Gastroesophageal sphincter (tissue), 4 donors: Measurements from ENCODE around the gene NOL3. TPM values are rescaled to one million over a fixed set of nuclear protein-coding genes. Genes with fewer than 3 reads are reported as not detected.

ENCODE experiments used
- ATAC-seq: fragments of 150-250 bp; one replicate; pipeline ENCODE4 v1.9.1; 2016; ENCODE audit warnings: mild to moderate bottlenecking, moderate library complexity
- H3K27ac ChIP-seq, 4 donors: fragments of 200-600 bp; sonication (generic) in 3 of 4; 1 replicate in 3 of 4; 2 replicates in 1 of 4; pipeline ENCODE4 v1.5.1; 2016 to 2019
- H3K27me3 ChIP-seq: fragments of 200-600 bp; sonication (generic); one replicate; pipeline ENCODE4 v1.5.1; 2019
- H3K36me3 ChIP-seq, 2 donors: fragments of 200-600 bp; sonication (generic); one replicate each; pipeline ENCODE4 v1.5.1; 2019; ENCODE audit warnings: control low read depth in 1 of 2
- H3K4me1 ChIP-seq, 3 donors: fragments of 200-600 bp; sonication (generic); 1 replicate in 2 of 3; 2 replicates in 1 of 3; pipeline ENCODE4 v1.5.1; 2016 to 2019; ENCODE audit warnings: control low read depth in 2 of 3
- H3K4me3 ChIP-seq, 2 donors: fragments of 200-600 bp; sonication (generic); one replicate each; pipeline ENCODE4 v1.5.1; 2019; ENCODE audit warnings: mild to moderate bottlenecking in 1 of 2, moderate library complexity in 1 of 2
- H3K9me3 ChIP-seq, 3 donors: fragments of 200-600 bp; sonication (generic); one replicate each; pipeline ENCODE4 v1.5.1; 2017 to 2019; ENCODE audit warnings: control low read depth in 2 of 3
- EP300 ChIP-seq: sonication (generic); formaldehyde crosslinking; IDR thresholded peaks from one replicate; pipeline ENCODE4 v1.6.1; 2017; ENCODE audit warnings: antibody characterized with exemption, mild to moderate bottlenecking
- POLR2A ChIP-seq, 2 donors: fragments of 450-650 bp; IDR thresholded peaks; one replicate each; pipeline ENCODE4 v1.6.1; 2017; ENCODE audit warnings: antibody characterized with exemption in 2 of 2, mild to moderate bottlenecking in 2 of 2, moderate library complexity in 1 of 2
- POLR2AphosphoS5 ChIP-seq: sonication (generic); formaldehyde crosslinking; IDR thresholded peaks from one replicate; pipeline ENCODE4 v1.6.1; 2017; ENCODE audit warnings: antibody characterized with exemption
- WGBS, 2 donors: methylation state at CpG; one replicate each; pipeline ENCODE4 v1.1.5; 2018; ENCODE audit warnings: low coverage in 1 of 2; 5-methylcytosine and 5-hydroxymethylcytosine counted together
- total RNA-seq, 4 donors: library from RNA; depleted of rRNA; stranded (reverse); fragments of >200 nt; gene quantifications; one replicate each; pipeline ENCODE4 v1.1.0, GENCODE V29; 2016
- TF ChIP-seq, protein P1 (sequence below), 4 experiments: fragments of 200-600 bp in 2 of 4; fragments of 450-650 bp in 2 of 4; sonication (generic) in 1 of 4; IDR thresholded peaks; one replicate each; pipeline ENCODE4 v1.5.1; 2017 to 2019; ENCODE audit warnings: antibody characterized with exemption in 4 of 4, mild to moderate bottlenecking in 2 of 4, moderate library complexity in 2 of 4

NOL3 gene
- total RNA-seq, 4 donors from 2014 or later: 23.0 to 78.9 (median 49.9) TPM

DNA sequence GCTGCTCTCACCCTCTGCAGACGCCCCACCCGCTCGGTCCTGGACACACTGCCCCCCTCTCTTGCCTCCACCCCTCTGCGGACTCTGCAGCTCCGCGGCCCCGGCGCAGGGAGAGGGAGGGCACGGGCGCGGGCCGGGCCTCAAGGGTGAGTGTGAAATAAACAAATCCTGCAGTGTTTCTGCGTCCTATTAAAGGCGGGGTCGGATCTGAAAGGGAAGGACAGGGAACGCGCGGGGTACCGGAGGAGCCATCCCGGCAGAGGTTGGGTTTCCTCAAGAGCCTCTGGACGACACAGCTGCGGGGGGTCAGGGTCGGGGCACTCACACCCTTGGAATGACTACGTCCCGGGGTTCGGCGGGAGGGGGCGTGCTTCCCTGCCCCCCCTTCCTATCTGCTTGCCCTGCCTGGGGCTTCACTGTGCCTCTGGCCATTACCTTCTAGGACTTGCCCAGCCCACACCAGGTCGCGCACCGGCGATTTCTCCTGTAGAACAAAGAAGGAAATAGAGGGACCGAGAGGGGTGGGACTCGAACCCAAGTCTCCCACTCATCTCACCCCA is 6.3 kb upstream of the NOL3 start:
- peak overlapping the region; percentile 78 to 97 (median 90) for H3K27ac ChIP-seq
- peaks cover 0 to 96% (median 43%) of the 10 kb centered on the region in 3 donors for H3K4me1 ChIP-seq
- ATAC-seq: peak; percentile 35
- H3K4me3 ChIP-seq: peak overlapping the region; percentile 21 to 58
- H3K9me3 ChIP-seq: no peaks in the 10 kb centered on the region
- TF ChIP-seq POLR2AphosphoS5: no peak
- TF ChIP-seq POLR2A (IDR thresholded peaks at IDR 0.05): peak in 1 of 2 donors; percentile 6
- peaks cover 0 to 19% of the 10 kb centered on the region in 2 donors for H3K36me3 ChIP-seq
- 0 to 2% methylated on average over 13 to 15 of the region's 34 CpGs for WGBS, 2 donors
- peaks cover 38% of the 10 kb centered on the region for H3K27me3 ChIP-seq

DNA sequence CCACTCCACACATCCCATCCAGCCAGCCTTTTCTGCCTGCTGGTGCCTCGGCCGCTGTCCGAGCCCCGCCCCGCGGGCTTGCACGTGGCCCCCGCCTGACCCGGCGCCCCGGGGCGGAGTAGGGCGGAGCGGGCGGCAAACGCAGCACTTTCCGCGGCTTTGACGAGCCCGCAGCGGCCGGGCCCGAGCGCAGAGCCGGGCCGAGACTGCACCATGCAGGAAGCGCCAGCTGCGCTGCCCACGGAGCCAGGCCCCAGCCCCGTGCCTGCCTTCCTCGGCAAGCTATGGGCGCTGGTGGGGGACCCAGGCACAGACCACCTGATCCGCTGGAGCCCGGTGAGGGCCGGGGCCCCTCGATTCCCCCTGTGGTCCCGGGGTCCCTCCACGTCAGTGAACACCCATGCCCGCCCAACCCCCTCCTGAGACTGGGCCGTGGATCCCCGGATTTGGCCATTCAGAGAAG is 5.7 kb upstream of the NOL3 start, which contains the start of gene HSF4:
Gene HSF4, plus strand, starts transcription at position 147 of the 463 bp plus-strand sequence. Its CDS starts 67 bp downstream, at position 214.
- peak within 1 kb of the TSS; percentile 21 to 58 for H3K4me3 ChIP-seq
- no CpG with 5 or more reads among the region's 41 CpGs for WGBS, 2 donors
- peak within 1 kb of the TSS; percentile 78 to 97 (median 90) for H3K27ac ChIP-seq
- TF ChIP-seq EP300 (no peak), POLR2A (IDR thresholded peaks at IDR 0.05) (peak; percentile 72 to 74), POLR2AphosphoS5 (peak; percentile 29)
- TF ChIP-seq, protein P1, sequence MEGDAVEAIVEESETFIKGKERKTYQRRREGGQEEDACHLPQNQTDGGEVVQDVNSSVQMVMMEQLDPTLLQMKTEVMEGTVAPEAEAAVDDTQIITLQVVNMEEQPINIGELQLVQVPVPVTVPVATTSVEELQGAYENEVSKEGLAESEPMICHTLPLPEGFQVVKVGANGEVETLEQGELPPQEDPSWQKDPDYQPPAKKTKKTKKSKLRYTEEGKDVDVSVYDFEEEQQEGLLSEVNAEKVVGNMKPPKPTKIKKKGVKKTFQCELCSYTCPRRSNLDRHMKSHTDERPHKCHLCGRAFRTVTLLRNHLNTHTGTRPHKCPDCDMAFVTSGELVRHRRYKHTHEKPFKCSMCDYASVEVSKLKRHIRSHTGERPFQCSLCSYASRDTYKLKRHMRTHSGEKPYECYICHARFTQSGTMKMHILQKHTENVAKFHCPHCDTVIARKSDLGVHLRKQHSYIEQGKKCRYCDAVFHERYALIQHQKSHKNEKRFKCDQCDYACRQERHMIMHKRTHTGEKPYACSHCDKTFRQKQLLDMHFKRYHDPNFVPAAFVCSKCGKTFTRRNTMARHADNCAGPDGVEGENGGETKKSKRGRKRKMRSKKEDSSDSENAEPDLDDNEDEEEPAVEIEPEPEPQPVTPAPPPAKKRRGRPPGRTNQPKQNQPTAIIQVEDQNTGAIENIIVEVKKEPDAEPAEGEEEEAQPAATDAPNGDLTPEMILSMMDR (IDR thresholded peaks at IDR 0.05): no peak
- peak; percentile 52 for ATAC-seq
- H3K4me1 ChIP-seq: peaks cover 0 to 97% (median 49%) of the 10 kb centered on the region in 3 donors
- peaks cover 0 to 19% of the 10 kb centered on the region in 2 donors for H3K36me3 ChIP-seq
- H3K9me3 ChIP-seq: no peaks in the 10 kb centered on the region
- H3K27me3 ChIP-seq: peaks cover 38% of the 10 kb centered on the region

DNA sequence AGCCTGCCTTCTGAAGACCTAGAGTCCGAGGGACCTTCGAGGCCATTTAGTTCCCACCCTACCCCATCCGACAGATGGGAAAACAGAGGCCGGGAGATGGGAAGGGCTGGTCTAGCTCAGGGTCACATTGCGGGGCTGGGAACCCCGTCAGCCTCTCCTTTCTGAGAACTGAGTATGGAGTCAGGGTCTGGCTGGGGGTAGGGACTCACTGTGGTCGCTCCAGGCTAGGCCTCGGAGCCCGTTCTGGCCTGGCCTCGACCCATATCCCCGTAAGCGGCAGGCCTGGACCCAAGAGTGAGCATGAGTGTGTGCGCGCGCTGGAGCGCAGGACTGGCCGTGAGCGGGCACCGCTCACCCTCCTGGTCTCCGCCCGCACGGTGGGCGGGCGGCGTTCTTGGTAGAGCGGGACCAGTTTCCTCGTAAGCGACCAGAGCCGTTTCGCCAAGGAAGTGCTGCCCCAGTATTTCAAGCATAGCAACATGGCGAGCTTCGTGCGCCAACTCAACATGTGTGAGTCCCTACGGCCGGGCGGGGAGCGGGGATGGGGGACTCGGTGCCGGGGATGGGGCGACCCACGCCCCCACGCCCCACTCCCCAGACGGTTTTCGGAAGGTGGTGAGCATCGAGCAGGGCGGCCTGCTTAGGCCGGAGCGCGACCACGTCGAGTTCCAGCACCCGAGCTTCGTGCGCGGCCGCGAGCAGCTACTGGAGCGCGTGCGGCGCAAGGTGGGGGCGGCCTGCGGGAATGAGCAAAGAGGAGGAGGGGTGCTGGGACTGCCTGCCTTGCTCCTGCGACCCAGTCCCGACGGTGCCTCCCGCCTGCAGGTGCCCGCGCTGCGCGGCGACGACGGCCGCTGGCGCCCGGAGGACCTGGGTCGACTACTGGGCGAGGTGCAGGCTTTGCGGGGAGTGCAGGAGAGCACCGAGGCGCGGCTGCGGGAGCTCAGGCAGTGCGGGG is 4.9 kb upstream of the NOL3 start:
- H3K4me3 ChIP-seq: peak overlapping the region; percentile 21 to 58
- peaks cover 0 to 99% (median 53%) of the 10 kb centered on the region in 3 donors for H3K4me1 ChIP-seq
- TF ChIP-seq EP300 (no peak), POLR2A (IDR thresholded peaks at IDR 0.05) (no peak), POLR2AphosphoS5 (no peak)
- TF ChIP-seq, protein P1 (IDR thresholded peaks at IDR 0.05): no peak
- ATAC-seq: no peak
- H3K9me3 ChIP-seq: no peaks in the 10 kb centered on the region
- peaks cover 0 to 19% of the 10 kb centered on the region in 2 donors for H3K36me3 ChIP-seq
- H3K27ac ChIP-seq: peak overlapping the region; percentile 78 to 97 (median 90)
- WGBS, 2 donors: 33% methylated on average over 3 of the region's 85 CpGs; no CpG with 5 or more reads in 1 of the 2 donors
- peaks cover 38% of the 10 kb centered on the region for H3K27me3 ChIP-seq

DNA sequence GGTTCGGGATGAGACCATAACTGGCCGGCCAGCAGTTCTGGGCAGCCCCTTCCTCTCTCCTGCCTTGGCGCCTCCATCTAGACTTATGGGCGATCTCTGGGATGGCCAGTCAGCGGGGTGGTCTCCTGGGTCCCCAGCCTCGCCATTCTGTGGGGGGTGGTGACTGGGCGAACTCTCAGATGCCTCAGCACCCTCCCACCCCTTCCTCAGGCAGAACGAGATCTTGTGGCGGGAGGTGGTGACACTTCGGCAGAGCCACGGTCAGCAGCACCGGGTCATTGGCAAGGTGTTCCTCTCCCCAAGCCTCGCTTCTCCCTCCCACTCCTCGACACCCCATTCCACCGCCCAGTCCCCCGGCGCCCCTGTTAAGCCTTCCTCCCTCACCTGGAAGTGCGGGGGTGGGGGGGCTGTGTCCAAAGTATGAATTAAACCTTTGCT is 4.2 kb upstream of the NOL3 start:
- Histone ChIP-seq H3K27me3 (peaks cover 38% of the 10 kb centered on the region), H3K4me3 (peak overlapping the region in 1 of 2 donors; percentile 58), H3K27ac (peak overlapping the region in 3 of 4 donors; percentile 88 to 97 (median 91)), H3K4me1 (peaks cover 0 to 99% (median 55%) of the 10 kb centered on the region in 3 donors), H3K36me3 (peaks cover 0 to 19% of the 10 kb centered on the region in 2 donors), H3K9me3 (no peaks in the 10 kb centered on the region)
- ATAC-seq: no peak
- no peak for TF ChIP-seq POLR2A (IDR thresholded peaks at IDR 0.05)
- no peak for TF ChIP-seq EP300
- no peak for TF ChIP-seq POLR2AphosphoS5
- TF ChIP-seq, protein P1 (IDR thresholded peaks at IDR 0.05): no peak
- 33 to 50% methylated on average over 8 of the region's 18 CpGs for WGBS, 2 donors

DNA sequence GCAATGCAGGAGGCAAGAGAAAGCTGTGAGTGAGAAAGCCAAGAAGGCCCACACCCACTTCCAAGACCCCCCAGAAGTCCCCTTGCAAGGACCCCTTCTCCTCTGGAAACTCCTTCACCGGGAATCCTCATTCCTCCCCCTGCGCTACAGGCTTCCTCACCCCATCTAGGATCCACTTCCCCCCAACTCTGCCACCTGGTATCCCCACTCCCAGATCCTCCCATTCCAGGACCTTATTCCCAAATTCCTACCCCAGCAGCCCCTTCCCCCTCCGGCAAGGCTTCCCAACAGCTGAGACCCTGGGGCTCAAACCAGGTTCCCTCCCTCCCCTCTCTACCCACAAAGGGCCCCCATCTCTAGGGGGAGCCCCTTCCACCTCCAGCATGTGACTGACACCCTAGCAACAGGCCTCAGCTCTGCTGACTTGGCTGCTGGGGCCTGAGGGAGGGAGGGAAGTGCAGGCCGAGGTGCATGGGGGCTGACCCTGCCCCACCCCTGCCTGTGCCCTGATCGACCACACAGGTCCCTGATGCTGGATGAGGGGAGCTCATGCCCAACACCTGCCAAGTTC is 3.7 kb upstream of the NOL3 start:
- H3K4me3 ChIP-seq: no peak overlapping the region
- no peaks in the 10 kb centered on the region for H3K9me3 ChIP-seq
- 67 to 75% methylated on average over 2 of the region's 5 CpGs for WGBS, 2 donors
- ATAC-seq: no peak
- TF ChIP-seq POLR2A (IDR thresholded peaks at IDR 0.05) (no peak), EP300 (no peak), POLR2AphosphoS5 (no peak)
- TF ChIP-seq, protein P1 (IDR thresholded peaks at IDR 0.05): no peak
- H3K27me3 ChIP-seq: peaks cover 38% of the 10 kb centered on the region
- peaks cover 0 to 99% (median 52%) of the 10 kb centered on the region in 3 donors for H3K4me1 ChIP-seq
- H3K27ac ChIP-seq: peak overlapping the region in 3 of 4 donors; percentile 27 to 97 (median 88)
- peaks cover 0 to 19% of the 10 kb centered on the region in 2 donors for H3K36me3 ChIP-seq
